Neural cell (in vitro differentiated cells): ENCODE results near the gene SPOCK3.
A peak's percentile ranks its signal among the peaks of the same experiment; 100 is the strongest.

Experiments used
- CTCF ChIP-seq: fragments of 450-650 bp; IDR thresholded peaks from 2 replicates; pipeline ENCODE4 v1.5.1; 2014; ENCODE audit warnings: antibody characterized with exemption, mild to moderate bottlenecking, moderate library complexity; ENCODE audit not compliant: poor library complexity, severe bottlenecking
- EP300 ChIP-seq: fragments of 450-650 bp; conservative IDR thresholded peaks from 2 replicates; pipeline ENCODE4 v1.6.1; 2014; ENCODE audit warnings: antibody characterized with exemption, mild to moderate bottlenecking, moderate library complexity; ENCODE audit not compliant: poor library complexity, severe bottlenecking
- EZH2 ChIP-seq: fragments of 200-600, 300-800 bp; shearing (Covaris generic), sonication (generic); IDR thresholded peaks from 2 replicates; pipeline ENCODE4 v1.6.1; 2014; ENCODE audit warnings: antibody characterized with exemption, low read length, borderline replicate concordance, mild to moderate bottlenecking; ENCODE audit not compliant: insufficient read depth, poor library complexity, severe bottlenecking
- RAD21 ChIP-seq: fragments of 450-650 bp; conservative IDR thresholded peaks from 2 replicates; pipeline ENCODE4 v1.6.1; 2014; ENCODE audit warnings: antibody characterized with exemption, mild to moderate bottlenecking, moderate library complexity
- REST ChIP-seq: IDR thresholded peaks from 2 replicates; pipeline ENCODE4 v1.6.1; 2012; ENCODE audit warnings: borderline replicate concordance
- TAF1 ChIP-seq: IDR thresholded peaks from 2 replicates; pipeline ENCODE4 v1.6.1; 2012; ENCODE audit warnings: low read depth

- TF ChIP-seq CTCF (no peak), TAF1 (no peak), EZH2 (no peak), EP300 (peak; percentile 76), REST (no peak), RAD21 (no peak)
These were observed 192.8 kb downstream of the SPOCK3 start for GRCh38 chr4:167041524-167041923.
